Liver (tissue), 9 donors: Measurements from ENCODE around the gene TWIST1. TPM values are rescaled to one million over a fixed set of nuclear protein-coding genes. Genes with fewer than 3 reads are reported as not detected.

ENCODE experiments used
- DNase-seq: peaks from one replicate; pipeline ENCODE4 v3.0.0-alpha.2; 2017; ENCODE audit warnings: low spot score
- H3K27ac ChIP-seq, 2 donors: one replicate each; pipeline ENCODE4 v1.7.0; 2013; ENCODE audit warnings: inconsistent platforms in 2 of 2, low read length in 2 of 2, control low read depth in 1 of 2, low read depth in 1 of 2, mild to moderate bottlenecking in 1 of 2
- H3K27me3 ChIP-seq, 4 donors: one replicate each; pipeline versions ENCODE4 v1.6.1 to v1.7.0; 2013; ENCODE audit warnings: low read length in 3 of 4, inconsistent platforms in 1 of 4, mild to moderate bottlenecking in 1 of 4, moderate library complexity in 1 of 4; ENCODE audit not compliant: control insufficient read depth in 4 of 4, insufficient read depth in 4 of 4
- H3K36me3 ChIP-seq, 4 donors: one replicate each; pipeline versions ENCODE4 v1.6.1 to v1.7.0; 2013; ENCODE audit warnings: low read length in 3 of 4, mild to moderate bottlenecking in 3 of 4, low read depth in 1 of 4, moderate library complexity in 1 of 4; ENCODE audit not compliant: control insufficient read depth in 4 of 4, insufficient read depth in 3 of 4
- H3K4me1 ChIP-seq, 4 donors: one replicate each; pipeline versions ENCODE4 v1.6.1 to v1.7.0; 2013; ENCODE audit warnings: low read length in 3 of 4, mild to moderate bottlenecking in 3 of 4, moderate library complexity in 1 of 4; ENCODE audit not compliant: control insufficient read depth in 4 of 4, insufficient read depth in 4 of 4
- H3K4me3 ChIP-seq, 3 donors: one replicate each; pipeline versions ENCODE4 v1.6.1 to v1.7.0; 2013; ENCODE audit warnings: low read length in 3 of 3, control low read depth in 1 of 3, low read depth in 1 of 3, mild to moderate bottlenecking in 1 of 3
- H3K9ac ChIP-seq, 2 donors: one replicate each; pipeline ENCODE4 v1.7.0; 2013; ENCODE audit warnings: low read length in 2 of 2, mild to moderate bottlenecking in 2 of 2, moderate library complexity in 2 of 2, control low read depth in 1 of 2, low read depth in 1 of 2
- H3K9me3 ChIP-seq, 4 donors: one replicate each; pipeline versions ENCODE4 v1.6.1 to v1.7.0; 2013; ENCODE audit warnings: low read length in 3 of 4; ENCODE audit not compliant: control insufficient read depth in 4 of 4
- EGR1 ChIP-seq, 2 donors: IDR thresholded peaks; 2 replicates each; pipeline ENCODE4 v1.6.1; 2016 to 2018; ENCODE audit warnings: antibody characterized with exemption in 2 of 2, low read depth in 2 of 2
- FOXA1 ChIP-seq: IDR thresholded peaks from 2 replicates; pipeline ENCODE4 v1.6.1; 2016; ENCODE audit warnings: antibody characterized with exemption
- FOXA2 ChIP-seq: IDR thresholded peaks from 2 replicates; pipeline ENCODE4 v1.6.1; 2016; ENCODE audit warnings: antibody characterized with exemption
- GABPA ChIP-seq, 2 donors: IDR thresholded peaks in 1 of 2; conservative IDR thresholded peaks in 1 of 2; 2 replicates each; pipeline ENCODE4 v1.6.1; 2016; ENCODE audit warnings: antibody characterized with exemption in 2 of 2, mild to moderate bottlenecking in 1 of 2, moderate library complexity in 1 of 2
- HNF4A ChIP-seq, 2 donors: conservative IDR thresholded peaks; 2 replicates each; pipeline ENCODE4 v1.6.1; 2016; ENCODE audit warnings: antibody characterized with exemption in 2 of 2, mild to moderate bottlenecking in 2 of 2
- HNF4G ChIP-seq: IDR thresholded peaks from 2 replicates; pipeline ENCODE4 v1.6.1; 2016; ENCODE audit warnings: antibody characterized with exemption
- JUND ChIP-seq, 2 donors: IDR thresholded peaks; 2 replicates each; pipeline ENCODE4 v1.6.1; 2016; ENCODE audit warnings: antibody characterized with exemption in 2 of 2
- NR2F2 ChIP-seq: IDR thresholded peaks from 2 replicates; pipeline ENCODE4 v1.6.1; 2016; ENCODE audit warnings: antibody characterized with exemption
- RAD21 ChIP-seq, 2 donors: IDR thresholded peaks; 2 replicates each; pipeline ENCODE4 v1.6.1; 2016; ENCODE audit warnings: antibody characterized with exemption in 2 of 2, mild to moderate bottlenecking in 2 of 2
- RXRA ChIP-seq, 2 donors: IDR thresholded peaks; 2 replicates each; pipeline ENCODE4 v1.6.1; 2017 to 2018; ENCODE audit warnings: antibody characterized with exemption in 2 of 2, mild to moderate bottlenecking in 1 of 2
- SP1 ChIP-seq: IDR thresholded peaks from 2 replicates; pipeline ENCODE4 v1.6.1; 2018; ENCODE audit warnings: antibody characterized with exemption, mild to moderate bottlenecking
- TAF1 ChIP-seq: conservative IDR thresholded peaks from 2 replicates; pipeline ENCODE4 v1.6.1; 2016; ENCODE audit warnings: antibody characterized with exemption, mild to moderate bottlenecking
- YY1 ChIP-seq: IDR thresholded peaks from 2 replicates; pipeline ENCODE4 v1.6.1; 2016; ENCODE audit warnings: antibody characterized with exemption, mild to moderate bottlenecking
- WGBS: extraction: QIAGEN DNeasy Blood & Tissue Kit; methylation state at CpG from one replicate; pipeline ENCODE4 v1.1.7; 2013; 5-methylcytosine and 5-hydroxymethylcytosine counted together
- polyA plus RNA-seq, 2 donors: library from polyadenylated mRNA; stranded (reverse) in 1 of 2; unstranded in 1 of 2; fragments of 200-250 nt in 1 of 2; fragments of >200 nt in 1 of 2; fragmentation: Nextera tagmentation in 1 of 2; extraction: Ambion mirVana in 1 of 2; gene quantifications; one replicate each; pipeline versions ENCODE4 v1.2.1 to v1.2.3, GENCODE V29; 2013 to 2015
- total RNA-seq, 2 donors: library from RNA; depleted of rRNA; stranded (reverse); fragments of >200 nt; gene quantifications; one replicate each; pipeline ENCODE4 v1.2.3, GENCODE V29; 2014
- TF ChIP-seq, protein P1 (sequence below): IDR thresholded peaks from 2 replicates; pipeline ENCODE4 v1.6.1; 2016; ENCODE audit warnings: antibody characterized with exemption
- TF ChIP-seq, protein P2 (sequence below): IDR thresholded peaks from 2 replicates; pipeline ENCODE4 v1.6.1; 2016; ENCODE audit warnings: antibody characterized with exemption
- TF ChIP-seq, protein P3 (sequence below): IDR thresholded peaks from 2 replicates; pipeline ENCODE4 v1.6.1; 2016; ENCODE audit warnings: antibody characterized with exemption, mild to moderate bottlenecking
- TF ChIP-seq, protein P4 (sequence below): IDR thresholded peaks from 2 replicates; pipeline ENCODE4 v1.6.1; 2016; ENCODE audit warnings: antibody characterized with exemption
- TF ChIP-seq, protein P5 (sequence below): fragments of 150-350 bp; IDR thresholded peaks from 2 replicates; pipeline ENCODE4 v1.5.1; 2017; ENCODE audit warnings: improper control_type of control experiment, low read depth, low read length; ENCODE audit not compliant: missing input control
- donor health status: healthy.
- donor health status: healthy.
- donor health status: healthy.
- donor health status: healthy.
- donor health status: healthy.

TWIST1 gene
- total and polyA plus RNA-seq, 4 donors: 0.15 to 0.19 (median 0.17) TPM; not detected in 1

DNA sequence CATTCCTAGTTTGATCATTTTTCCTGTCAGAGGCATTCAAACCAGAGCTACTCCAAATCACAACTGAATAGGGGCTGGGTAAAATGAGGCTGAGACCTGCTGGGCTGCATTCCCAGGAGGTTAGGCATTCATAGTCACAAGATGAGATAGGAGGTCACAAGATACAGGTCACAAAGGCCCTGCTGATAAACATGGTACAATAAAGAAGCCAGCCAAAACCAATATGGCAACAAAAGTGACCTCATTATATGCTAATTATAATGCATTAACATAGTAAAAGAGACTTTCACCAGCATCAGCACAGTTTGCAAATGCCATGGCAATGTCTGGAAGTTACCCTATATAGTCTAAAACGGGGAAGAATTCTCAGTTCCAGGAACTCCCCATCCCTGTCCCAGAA is 37.3 kb downstream of the TWIST1 start:
- no peaks in the 10 kb centered on the region for H3K4me1 ChIP-seq
- H3K9me3 ChIP-seq: no peaks in the 10 kb centered on the region
- no peak overlapping the region for H3K9ac ChIP-seq
- H3K27me3 ChIP-seq: no peaks in the 10 kb centered on the region
- no peak overlapping the region for H3K27ac ChIP-seq
- DNase-seq: no peak
- TF ChIP-seq, protein P1, sequence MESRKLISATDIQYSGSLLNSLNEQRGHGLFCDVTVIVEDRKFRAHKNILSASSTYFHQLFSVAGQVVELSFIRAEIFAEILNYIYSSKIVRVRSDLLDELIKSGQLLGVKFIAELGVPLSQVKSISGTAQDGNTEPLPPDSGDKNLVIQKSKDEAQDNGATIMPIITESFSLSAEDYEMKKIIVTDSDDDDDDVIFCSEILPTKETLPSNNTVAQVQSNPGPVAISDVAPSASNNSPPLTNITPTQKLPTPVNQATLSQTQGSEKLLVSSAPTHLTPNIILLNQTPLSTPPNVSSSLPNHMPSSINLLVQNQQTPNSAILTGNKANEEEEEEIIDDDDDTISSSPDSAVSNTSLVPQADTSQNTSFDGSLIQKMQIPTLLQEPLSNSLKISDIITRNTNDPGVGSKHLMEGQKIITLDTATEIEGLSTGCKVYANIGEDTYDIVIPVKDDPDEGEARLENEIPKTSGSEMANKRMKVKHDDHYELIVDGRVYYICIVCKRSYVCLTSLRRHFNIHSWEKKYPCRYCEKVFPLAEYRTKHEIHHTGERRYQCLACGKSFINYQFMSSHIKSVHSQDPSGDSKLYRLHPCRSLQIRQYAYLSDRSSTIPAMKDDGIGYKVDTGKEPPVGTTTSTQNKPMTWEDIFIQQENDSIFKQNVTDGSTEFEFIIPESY: no peak
- TF ChIP-seq HNF4G (no peak), RXRA (IDR thresholded peaks at IDR 0.05) (no peak), TAF1 (no peak), FOXA1 (no peak), RAD21 (IDR thresholded peaks at IDR 0.05) (no peak), SP1 (no peak), FOXA2 (no peak), JUND (IDR thresholded peaks at IDR 0.05) (no peak), EGR1 (IDR thresholded peaks at IDR 0.05; ENCODE audit: low read depth in 2 of 2) (no peak), HNF4A (conservative IDR thresholded peaks at IDR 0.05) (no peak), NR2F2 (no peak)
- TF ChIP-seq, protein P2, sequence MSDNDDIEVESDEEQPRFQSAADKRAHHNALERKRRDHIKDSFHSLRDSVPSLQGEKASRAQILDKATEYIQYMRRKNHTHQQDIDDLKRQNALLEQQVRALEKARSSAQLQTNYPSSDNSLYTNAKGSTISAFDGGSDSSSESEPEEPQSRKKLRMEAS: no peak
- TF ChIP-seq, protein P3, sequence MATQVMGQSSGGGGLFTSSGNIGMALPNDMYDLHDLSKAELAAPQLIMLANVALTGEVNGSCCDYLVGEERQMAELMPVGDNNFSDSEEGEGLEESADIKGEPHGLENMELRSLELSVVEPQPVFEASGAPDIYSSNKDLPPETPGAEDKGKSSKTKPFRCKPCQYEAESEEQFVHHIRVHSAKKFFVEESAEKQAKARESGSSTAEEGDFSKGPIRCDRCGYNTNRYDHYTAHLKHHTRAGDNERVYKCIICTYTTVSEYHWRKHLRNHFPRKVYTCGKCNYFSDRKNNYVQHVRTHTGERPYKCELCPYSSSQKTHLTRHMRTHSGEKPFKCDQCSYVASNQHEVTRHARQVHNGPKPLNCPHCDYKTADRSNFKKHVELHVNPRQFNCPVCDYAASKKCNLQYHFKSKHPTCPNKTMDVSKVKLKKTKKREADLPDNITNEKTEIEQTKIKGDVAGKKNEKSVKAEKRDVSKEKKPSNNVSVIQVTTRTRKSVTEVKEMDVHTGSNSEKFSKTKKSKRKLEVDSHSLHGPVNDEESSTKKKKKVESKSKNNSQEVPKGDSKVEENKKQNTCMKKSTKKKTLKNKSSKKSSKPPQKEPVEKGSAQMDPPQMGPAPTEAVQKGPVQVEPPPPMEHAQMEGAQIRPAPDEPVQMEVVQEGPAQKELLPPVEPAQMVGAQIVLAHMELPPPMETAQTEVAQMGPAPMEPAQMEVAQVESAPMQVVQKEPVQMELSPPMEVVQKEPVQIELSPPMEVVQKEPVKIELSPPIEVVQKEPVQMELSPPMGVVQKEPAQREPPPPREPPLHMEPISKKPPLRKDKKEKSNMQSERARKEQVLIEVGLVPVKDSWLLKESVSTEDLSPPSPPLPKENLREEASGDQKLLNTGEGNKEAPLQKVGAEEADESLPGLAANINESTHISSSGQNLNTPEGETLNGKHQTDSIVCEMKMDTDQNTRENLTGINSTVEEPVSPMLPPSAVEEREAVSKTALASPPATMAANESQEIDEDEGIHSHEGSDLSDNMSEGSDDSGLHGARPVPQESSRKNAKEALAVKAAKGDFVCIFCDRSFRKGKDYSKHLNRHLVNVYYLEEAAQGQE: no peak
- TF ChIP-seq, protein P4, sequence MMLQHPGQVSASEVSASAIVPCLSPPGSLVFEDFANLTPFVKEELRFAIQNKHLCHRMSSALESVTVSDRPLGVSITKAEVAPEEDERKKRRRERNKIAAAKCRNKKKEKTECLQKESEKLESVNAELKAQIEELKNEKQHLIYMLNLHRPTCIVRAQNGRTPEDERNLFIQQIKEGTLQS: no peak
- no peaks in the 10 kb centered on the region for H3K36me3 ChIP-seq
- no peak overlapping the region for H3K4me3 ChIP-seq
- WGBS: 23% methylated on average over 1 of the region's 1 CpG

DNA sequence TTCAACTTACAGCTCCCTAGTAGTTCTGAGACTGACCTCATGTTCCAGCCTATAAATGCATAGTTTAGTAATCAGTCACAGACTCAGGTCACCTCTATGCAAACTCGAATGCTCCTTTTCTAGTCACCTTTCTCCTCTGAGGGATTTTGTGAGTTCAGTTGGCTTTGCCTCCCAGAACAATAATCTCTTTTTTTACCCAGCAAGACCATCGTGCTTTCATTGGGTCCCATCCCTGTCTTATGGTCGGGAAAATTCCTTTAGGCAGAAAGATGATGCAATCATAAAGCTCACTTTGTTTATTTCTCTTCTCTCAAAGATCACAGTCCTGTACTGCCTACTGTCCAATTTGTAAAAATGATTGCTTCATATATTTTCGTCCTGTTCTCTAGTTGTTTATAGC is 38.4 kb downstream of the TWIST1 start:
- no peaks in the 10 kb centered on the region for H3K4me1 ChIP-seq
- no peaks in the 10 kb centered on the region for H3K9me3 ChIP-seq
- H3K4me3 ChIP-seq: no peak overlapping the region
- H3K27ac ChIP-seq: no peak overlapping the region
- TF ChIP-seq, protein P1: no peak
- TF ChIP-seq RXRA (IDR thresholded peaks at IDR 0.05) (no peak), JUND (IDR thresholded peaks at IDR 0.05) (no peak), RAD21 (IDR thresholded peaks at IDR 0.05) (no peak), TAF1 (no peak), GABPA (IDR thresholded peaks at IDR 0.05 in 1 of 2, conservative IDR thresholded peaks at IDR 0.05 in 1 of 2) (no peak), EGR1 (IDR thresholded peaks at IDR 0.05; ENCODE audit: low read depth in 2 of 2) (no peak), FOXA2 (no peak), NR2F2 (no peak), YY1 (no peak)
- TF ChIP-seq, protein P5, sequence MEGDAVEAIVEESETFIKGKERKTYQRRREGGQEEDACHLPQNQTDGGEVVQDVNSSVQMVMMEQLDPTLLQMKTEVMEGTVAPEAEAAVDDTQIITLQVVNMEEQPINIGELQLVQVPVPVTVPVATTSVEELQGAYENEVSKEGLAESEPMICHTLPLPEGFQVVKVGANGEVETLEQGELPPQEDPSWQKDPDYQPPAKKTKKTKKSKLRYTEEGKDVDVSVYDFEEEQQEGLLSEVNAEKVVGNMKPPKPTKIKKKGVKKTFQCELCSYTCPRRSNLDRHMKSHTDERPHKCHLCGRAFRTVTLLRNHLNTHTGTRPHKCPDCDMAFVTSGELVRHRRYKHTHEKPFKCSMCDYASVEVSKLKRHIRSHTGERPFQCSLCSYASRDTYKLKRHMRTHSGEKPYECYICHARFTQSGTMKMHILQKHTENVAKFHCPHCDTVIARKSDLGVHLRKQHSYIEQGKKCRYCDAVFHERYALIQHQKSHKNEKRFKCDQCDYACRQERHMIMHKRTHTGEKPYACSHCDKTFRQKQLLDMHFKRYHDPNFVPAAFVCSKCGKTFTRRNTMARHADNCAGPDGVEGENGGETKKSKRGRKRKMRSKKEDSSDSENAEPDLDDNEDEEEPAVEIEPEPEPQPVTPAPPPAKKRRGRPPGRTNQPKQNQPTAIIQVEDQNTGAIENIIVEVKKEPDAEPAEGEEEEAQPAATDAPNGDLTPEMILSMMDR: no peak
- no peaks in the 10 kb centered on the region for H3K36me3 ChIP-seq
- WGBS: 51% methylated on average over 4 of the region's 4 CpGs
- no peaks in the 10 kb centered on the region for H3K27me3 ChIP-seq
- no peak for DNase-seq
- no peak overlapping the region for H3K9ac ChIP-seq
